Type B pancreatic cell (in vitro differentiated cells): ENCODE results near the gene CLEC19A. TPM values are rescaled to one million over a fixed set of nuclear protein-coding genes. Genes with fewer than 3 reads are reported as not detected.

Experiments used
- DNase-seq: peaks from one replicate; pipeline ENCODE4 v3.0.0; 2021; ENCODE audit warnings: mixed read lengths; ENCODE audit not compliant: unreplicated experiment; ENCODE audit errors: extremely low spot score
- H3K27ac Mint-ChIP-seq: 2 replicates; pipeline ENCODE4 v1.8.0; 2021; ENCODE audit warnings: mild to moderate bottlenecking, mixed read lengths
- H3K27me3 Mint-ChIP-seq: 2 replicates; pipeline ENCODE4 v1.8.0; 2021; ENCODE audit warnings: mixed read lengths
- H3K36me3 Mint-ChIP-seq: 2 replicates; pipeline ENCODE4 v1.8.0; 2021; ENCODE audit warnings: mixed read lengths
- H3K4me1 Mint-ChIP-seq: one replicate; pipeline ENCODE4 v1.8.0; 2021; ENCODE audit warnings: mixed read lengths; ENCODE audit not compliant: unreplicated experiment
- H3K4me3 Mint-ChIP-seq: 2 replicates; pipeline ENCODE4 v1.8.0; 2021; ENCODE audit warnings: mild to moderate bottlenecking, mixed read lengths
- H3K9me3 Mint-ChIP-seq: 2 replicates; pipeline ENCODE4 v1.8.0; 2021; ENCODE audit warnings: mixed read lengths
- total RNA-seq: library from RNA; stranded (reverse); gene quantifications from 2 replicates; pipeline ENCODE4 v1.2.1, GENCODE V29; 2021; ENCODE audit warnings: low replicate concordance
- TF ChIP-seq, protein P1 (sequence below): fragments of 200-600 bp; sonication (generic); conservative IDR thresholded peaks from 2 replicates; pipeline ENCODE4 v1.5.0; 2021; ENCODE audit warnings: antibody characterized with exemption, mild to moderate bottlenecking

CLEC19A gene
- total RNA-seq, 1 donor from 2014 or later = not detected

DNA sequence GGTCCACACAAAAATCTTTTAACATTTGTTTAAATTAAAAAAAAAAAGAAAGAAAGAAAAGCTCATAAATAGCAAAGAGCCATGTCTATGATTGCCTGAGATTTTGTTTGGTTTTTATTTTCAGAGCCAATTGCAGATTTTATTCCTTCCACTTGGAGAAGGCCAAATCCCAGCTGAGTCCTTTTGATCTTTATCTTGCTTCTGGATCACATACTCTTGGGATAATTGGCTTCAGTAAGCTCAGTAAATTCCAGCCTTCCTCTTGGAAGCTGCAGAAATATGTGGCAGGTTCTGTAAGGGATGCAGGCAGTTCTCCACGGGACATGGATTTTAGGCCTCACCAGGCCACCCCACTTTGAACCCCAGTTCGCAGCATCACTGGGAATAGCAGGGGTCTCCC, 68.8 kb downstream of the CLEC19A start:
- Mint-ChIP-seq H3K27ac (no peak overlapping the region), H3K9me3 (no peaks in the 10 kb centered on the region), H3K36me3 (no peaks in the 10 kb centered on the region), H3K4me3 (no peak overlapping the region), H3K4me1 (no peaks in the 10 kb centered on the region), H3K27me3 (no peaks in the 10 kb centered on the region)
- TF ChIP-seq, protein P1, sequence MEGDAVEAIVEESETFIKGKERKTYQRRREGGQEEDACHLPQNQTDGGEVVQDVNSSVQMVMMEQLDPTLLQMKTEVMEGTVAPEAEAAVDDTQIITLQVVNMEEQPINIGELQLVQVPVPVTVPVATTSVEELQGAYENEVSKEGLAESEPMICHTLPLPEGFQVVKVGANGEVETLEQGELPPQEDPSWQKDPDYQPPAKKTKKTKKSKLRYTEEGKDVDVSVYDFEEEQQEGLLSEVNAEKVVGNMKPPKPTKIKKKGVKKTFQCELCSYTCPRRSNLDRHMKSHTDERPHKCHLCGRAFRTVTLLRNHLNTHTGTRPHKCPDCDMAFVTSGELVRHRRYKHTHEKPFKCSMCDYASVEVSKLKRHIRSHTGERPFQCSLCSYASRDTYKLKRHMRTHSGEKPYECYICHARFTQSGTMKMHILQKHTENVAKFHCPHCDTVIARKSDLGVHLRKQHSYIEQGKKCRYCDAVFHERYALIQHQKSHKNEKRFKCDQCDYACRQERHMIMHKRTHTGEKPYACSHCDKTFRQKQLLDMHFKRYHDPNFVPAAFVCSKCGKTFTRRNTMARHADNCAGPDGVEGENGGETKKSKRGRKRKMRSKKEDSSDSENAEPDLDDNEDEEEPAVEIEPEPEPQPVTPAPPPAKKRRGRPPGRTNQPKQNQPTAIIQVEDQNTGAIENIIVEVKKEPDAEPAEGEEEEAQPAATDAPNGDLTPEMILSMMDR = no peak
- DNase-seq = no peak

DNA sequence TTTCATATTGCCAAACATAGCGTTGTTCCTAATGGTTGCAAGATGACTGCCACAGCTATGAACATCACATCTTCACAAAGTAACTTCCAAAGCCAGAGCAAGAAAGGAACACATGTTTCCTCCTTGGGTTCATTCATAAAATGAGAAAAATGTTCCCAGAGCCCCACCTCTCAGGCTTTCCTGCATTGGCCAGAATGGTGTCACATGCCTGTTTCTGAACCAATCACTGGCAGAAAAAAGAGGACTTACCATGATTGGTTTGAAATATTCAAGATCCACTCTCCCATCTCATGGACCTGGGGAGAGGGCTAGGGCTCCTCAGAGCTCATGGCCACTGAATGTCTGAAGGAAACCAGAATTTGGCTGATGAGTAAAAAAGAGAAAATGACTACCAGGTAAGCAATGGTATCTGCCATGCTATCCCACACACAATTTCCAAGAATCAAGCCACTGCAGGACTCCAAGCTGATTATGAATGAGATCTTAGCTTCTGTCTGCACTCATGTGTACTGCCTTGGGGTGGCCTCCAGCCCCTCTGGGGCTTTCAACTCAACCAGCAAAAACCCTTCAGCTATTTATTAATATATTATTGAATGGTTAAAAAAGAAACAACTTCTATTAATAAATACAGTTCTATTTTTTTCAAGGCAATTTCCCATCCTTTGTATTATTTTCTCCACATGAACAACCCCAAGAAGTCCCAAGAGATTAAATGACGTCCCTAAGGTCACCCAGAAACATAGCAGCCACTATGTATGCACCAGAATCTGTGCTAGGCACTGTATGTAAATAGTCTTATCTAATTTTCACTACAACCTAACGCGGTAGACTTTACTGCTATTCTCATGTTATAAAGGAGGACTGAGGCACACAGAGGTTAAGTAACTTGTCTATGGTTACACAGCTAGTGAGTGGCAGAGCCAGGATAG, 70.8 kb downstream of the CLEC19A start:
- Mint-ChIP-seq H3K36me3 (no peaks in the 10 kb centered on the region), H3K4me3 (no peak overlapping the region), H3K27ac (no peak overlapping the region), H3K27me3 (no peaks in the 10 kb centered on the region), H3K4me1 (no peaks in the 10 kb centered on the region), H3K9me3 (no peaks in the 10 kb centered on the region)
- no peak for DNase-seq
- TF ChIP-seq, protein P1 = no peak

DNA sequence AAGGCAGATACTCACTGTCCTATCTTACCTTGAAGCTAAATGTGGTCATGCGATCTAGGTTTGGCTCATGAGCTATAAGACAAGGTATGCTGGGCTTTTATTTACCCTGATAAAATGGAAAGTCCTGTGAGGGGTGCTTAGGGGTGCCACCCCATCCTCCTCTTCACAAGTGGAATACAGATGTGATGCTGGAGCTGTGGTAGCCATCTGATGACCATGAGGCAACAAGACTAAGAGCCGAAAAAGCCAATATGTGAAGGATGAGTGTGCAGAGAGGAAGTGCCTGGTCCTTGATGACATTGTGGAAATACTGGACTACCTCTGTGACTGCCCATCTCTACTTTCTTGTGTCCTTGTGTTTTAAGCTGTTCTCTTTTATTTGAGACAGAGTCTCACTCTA, 74.0 kb downstream of the CLEC19A start:
- H3K36me3 Mint-ChIP-seq = no peaks in the 10 kb centered on the region
- no peaks in the 10 kb centered on the region for H3K27me3 Mint-ChIP-seq
- no peaks in the 10 kb centered on the region for H3K9me3 Mint-ChIP-seq
- no peaks in the 10 kb centered on the region for H3K4me1 Mint-ChIP-seq
- no peak for DNase-seq
- no peak overlapping the region for H3K27ac Mint-ChIP-seq
- H3K4me3 Mint-ChIP-seq = no peak overlapping the region
- TF ChIP-seq, protein P1 = no peak

Other genes with a start within 250 kb of the CLEC19A start
- gene COQ7, start 218.1 kb upstream of the CLEC19A start, total RNA-seq = 18.2 and 21.7 TPM in 2 replicates
- 29.5 and 39.2 TPM in 2 replicates for gene ITPRIPL2, start 171.8 kb upstream of the CLEC19A start, total RNA-seq
- 10.7 and 24.8 TPM in 2 replicates for gene SYT17, start 117.5 kb upstream of the CLEC19A start, total RNA-seq
- gene TMC5, start 132.2 kb downstream of the CLEC19A start, total RNA-seq = 9.1 and 22.1 TPM in 2 replicates
- 66.7 and 90.0 TPM in 2 replicates for gene GDE1, start 236.4 kb downstream of the CLEC19A start, total RNA-seq
- gene CCP110, start 238.2 kb downstream of the CLEC19A start, total RNA-seq = 14.7 and 29.1 TPM in 2 replicates